Measurements from ENCODE around the gene SRD5A1.
A peak's percentile ranks its signal among the peaks of the same experiment; 100 is the strongest.

SRD5A1 gene

DNA sequence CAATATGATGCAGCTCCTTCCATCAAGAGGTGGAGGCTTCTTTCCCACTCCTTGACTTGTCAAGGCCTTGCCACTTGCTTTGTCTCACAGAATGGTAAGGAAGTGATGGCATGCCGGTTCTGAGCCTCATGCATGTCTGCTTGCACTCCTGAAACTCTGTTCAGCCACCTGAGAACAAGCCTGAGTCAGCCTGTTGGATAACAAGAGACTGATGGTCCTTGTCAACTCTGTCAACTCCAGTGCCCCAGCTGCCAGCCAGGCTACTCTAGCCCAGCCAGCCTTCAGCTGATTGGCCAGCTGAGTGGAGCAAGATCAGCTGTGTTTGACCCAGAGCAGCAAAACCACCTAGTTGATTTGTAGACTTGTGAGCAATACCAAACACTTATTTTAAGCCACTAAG lies 75.6 kb downstream of the SRD5A1 start:
- H3K9me3 ChIP-seq (ENCODE audit: control insufficient read depth, insufficient read depth, low read length), result no peaks in the 10 kb centered on the region
- peaks cover 19% of the 10 kb centered on the region for H3K27me3 ChIP-seq (ENCODE audit: control insufficient read depth, insufficient read depth, low read length)
- H3K9ac ChIP-seq (ENCODE audit: low read depth, low read length), result no peak overlapping the region
- no peak overlapping the region for H3K4me3 ChIP-seq (ENCODE audit: low read depth, low read length)
- no peaks in the 10 kb centered on the region for H3K36me3 ChIP-seq (ENCODE audit: control insufficient read depth, insufficient read depth, low read length)
- no peaks in the 10 kb centered on the region for H3K4me1 ChIP-seq (ENCODE audit: control insufficient read depth, insufficient read depth, low read length)

DNA sequence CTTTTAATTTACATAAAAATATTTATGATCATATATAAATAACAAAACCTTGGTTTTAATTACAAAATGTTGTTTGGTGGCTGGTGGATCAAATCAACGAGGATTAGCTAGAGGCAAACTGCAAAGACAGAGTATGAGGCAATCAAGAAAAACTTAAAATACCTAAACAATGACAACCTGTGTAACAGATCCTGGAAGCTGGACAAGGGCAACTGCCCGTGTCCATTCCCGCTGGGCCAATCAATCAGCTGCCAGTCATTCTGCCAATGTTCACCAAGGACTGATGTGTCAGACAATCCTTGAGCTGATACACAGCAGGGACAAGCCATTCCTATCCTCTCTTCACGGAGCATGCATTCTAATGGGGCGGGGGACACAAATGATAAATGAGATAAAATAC lies 76.8 kb downstream of the SRD5A1 start:
- Histone ChIP-seq H3K9me3 (ENCODE audit: control insufficient read depth, insufficient read depth, low read length) (no peaks in the 10 kb centered on the region), H3K36me3 (ENCODE audit: control insufficient read depth, insufficient read depth, low read length) (no peaks in the 10 kb centered on the region), H3K4me1 (ENCODE audit: control insufficient read depth, insufficient read depth, low read length) (no peaks in the 10 kb centered on the region), H3K27me3 (ENCODE audit: control insufficient read depth, insufficient read depth, low read length) (peaks cover 19% of the 10 kb centered on the region), H3K4me3 (ENCODE audit: low read depth, low read length) (no peak overlapping the region), H3K9ac (ENCODE audit: low read depth, low read length) (no peak overlapping the region)

GRCh38 chr5:6710551-6711318 lies 77.5 kb downstream of the SRD5A1 start:
- H3K9ac ChIP-seq (ENCODE audit: low read depth, low read length), result no peak overlapping the region
- no peaks in the 10 kb centered on the region for H3K36me3 ChIP-seq (ENCODE audit: control insufficient read depth, insufficient read depth, low read length)
- peaks cover 19% of the 10 kb centered on the region for H3K27me3 ChIP-seq (ENCODE audit: control insufficient read depth, insufficient read depth, low read length)
- H3K4me1 ChIP-seq (ENCODE audit: control insufficient read depth, insufficient read depth, low read length), result no peaks in the 10 kb centered on the region
- no peaks in the 10 kb centered on the region for H3K9me3 ChIP-seq (ENCODE audit: control insufficient read depth, insufficient read depth, low read length)
- no peak overlapping the region for H3K4me3 ChIP-seq (ENCODE audit: low read depth, low read length)

GRCh38 chr5:6711409-6712141 lies 78.3 kb downstream of the SRD5A1 start:
- Histone ChIP-seq H3K36me3 (ENCODE audit: control insufficient read depth, insufficient read depth, low read length) (peaks cover 4% of the 10 kb centered on the region), H3K4me1 (ENCODE audit: control insufficient read depth, insufficient read depth, low read length) (peaks cover 5% of the 10 kb centered on the region), H3K4me3 (ENCODE audit: low read depth, low read length) (peak overlapping the region; percentile 64), H3K27me3 (ENCODE audit: control insufficient read depth, insufficient read depth, low read length) (peaks cover 19% of the 10 kb centered on the region), H3K9me3 (ENCODE audit: control insufficient read depth, insufficient read depth, low read length) (no peaks in the 10 kb centered on the region), H3K9ac (ENCODE audit: low read depth, low read length) (peak overlapping the region; percentile 76)

- Histone ChIP-seq H3K36me3 (ENCODE audit: control insufficient read depth, insufficient read depth, low read length) (peaks cover 5% of the 10 kb centered on the region), H3K9ac (ENCODE audit: low read depth, low read length) (peak overlapping the region; percentile 76), H3K27me3 (ENCODE audit: control insufficient read depth, insufficient read depth, low read length) (peaks cover 19% of the 10 kb centered on the region), H3K4me3 (ENCODE audit: low read depth, low read length) (peak overlapping the region; percentile 64), H3K4me1 (ENCODE audit: control insufficient read depth, insufficient read depth, low read length) (peaks cover 11% of the 10 kb centered on the region), H3K9me3 (ENCODE audit: control insufficient read depth, insufficient read depth, low read length) (no peaks in the 10 kb centered on the region)
Observed at GRCh38 chr5:6712142-6712576, 78.9 kb downstream of the SRD5A1 start.

DNA sequence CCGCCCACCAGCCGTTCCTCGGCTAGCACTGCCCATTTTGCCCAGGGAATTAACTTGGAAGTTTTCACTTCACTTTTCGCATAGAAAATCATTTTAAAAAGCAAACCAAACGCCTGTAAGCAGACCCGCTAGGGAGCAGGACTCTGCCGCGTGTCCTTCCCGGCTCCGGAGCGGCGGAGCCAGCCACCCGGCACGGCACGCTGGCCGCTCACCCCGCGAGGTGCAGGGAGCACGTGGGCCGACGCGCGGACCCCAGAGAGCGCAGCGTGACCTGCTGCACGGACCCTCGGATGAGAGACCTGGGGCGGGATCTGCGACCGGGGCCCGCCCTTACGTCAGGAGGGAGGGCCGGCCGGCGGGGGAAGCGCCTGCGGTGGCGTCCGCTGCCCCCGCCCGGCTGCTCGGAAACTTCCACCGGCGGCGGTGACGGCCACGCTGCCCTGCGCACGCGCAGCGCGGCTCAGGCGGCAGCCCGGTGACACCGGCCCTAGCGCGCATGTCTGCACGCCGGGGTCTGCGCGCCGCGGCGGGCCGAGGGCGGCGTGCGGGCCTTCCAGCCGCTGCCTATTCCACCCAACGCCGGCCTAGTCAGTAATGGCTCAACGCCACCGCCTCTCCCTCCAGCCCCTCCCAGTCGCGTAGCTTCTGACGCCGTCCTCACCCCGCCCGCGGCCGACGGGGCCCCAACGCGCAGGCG lies 79.5 kb downstream of the SRD5A1 start:
- H3K4me3 ChIP-seq (ENCODE audit: low read depth, low read length), result peak overlapping the region; percentile 64
- H3K27me3 ChIP-seq (ENCODE audit: control insufficient read depth, insufficient read depth, low read length), result peaks cover 19% of the 10 kb centered on the region
- peak overlapping the region; percentile 76 for H3K9ac ChIP-seq (ENCODE audit: low read depth, low read length)
- peaks cover 5% of the 10 kb centered on the region for H3K36me3 ChIP-seq (ENCODE audit: control insufficient read depth, insufficient read depth, low read length)
- H3K9me3 ChIP-seq (ENCODE audit: control insufficient read depth, insufficient read depth, low read length), result no peaks in the 10 kb centered on the region
- peaks cover 11% of the 10 kb centered on the region for H3K4me1 ChIP-seq (ENCODE audit: control insufficient read depth, insufficient read depth, low read length)

GRCh38 chr5:6713274-6714225 lies 80.3 kb downstream of the SRD5A1 start, which contains the start of gene TENT4A:
Gene TENT4A, plus strand, starts transcription at chr5:6713432. Its CDS starts 552 bp downstream, at chr5:6713984.
- Histone ChIP-seq H3K9me3 (ENCODE audit: control insufficient read depth, insufficient read depth, low read length) (no peaks in the 10 kb centered on the region), H3K4me3 (ENCODE audit: low read depth, low read length) (peak within 1 kb of the TSS; percentile 64)

DNA sequence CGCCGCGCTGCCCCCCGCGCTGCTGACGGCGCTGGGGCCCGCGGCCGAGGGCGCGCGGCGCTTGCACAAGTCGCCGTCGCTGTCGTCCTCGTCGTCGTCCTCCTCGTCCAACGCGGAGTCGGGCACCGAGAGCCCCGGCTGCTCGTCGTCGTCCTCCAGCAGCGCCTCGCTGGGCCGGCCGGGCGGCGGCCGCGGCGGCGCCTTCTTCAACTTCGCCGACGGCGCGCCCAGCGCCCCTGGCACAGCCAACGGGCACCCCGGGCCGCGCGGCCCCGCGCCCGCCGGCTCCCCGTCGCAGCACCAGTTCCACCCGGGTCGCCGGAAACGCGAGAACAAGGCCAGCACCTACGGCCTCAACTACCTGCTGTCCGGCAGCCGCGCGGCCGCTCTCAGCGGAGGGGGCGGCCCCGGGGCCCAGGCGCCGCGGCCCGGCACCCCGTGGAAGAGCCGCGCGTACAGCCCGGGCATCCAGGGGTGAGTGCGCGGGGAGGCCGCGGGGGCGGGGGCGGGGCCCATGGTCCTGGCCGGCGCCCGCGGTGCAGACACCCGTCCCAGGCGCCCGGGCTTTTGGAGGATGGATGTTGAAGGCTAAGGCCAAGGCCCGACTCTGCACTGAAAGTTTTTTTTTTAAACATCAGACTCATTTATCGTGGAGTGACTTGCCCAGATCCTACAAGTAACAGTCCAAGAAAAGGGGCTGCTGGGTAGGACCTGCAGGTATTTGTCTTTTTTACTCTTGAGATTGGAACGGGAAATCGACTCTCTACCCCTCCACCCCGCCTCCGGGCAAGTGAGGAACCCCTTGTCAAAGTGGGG lies 81.2 kb downstream of the SRD5A1 start:
- Histone ChIP-seq H3K27me3 (ENCODE audit: control insufficient read depth, insufficient read depth, low read length) (peaks cover 19% of the 10 kb centered on the region), H3K4me1 (ENCODE audit: control insufficient read depth, insufficient read depth, low read length) (peaks cover 11% of the 10 kb centered on the region), H3K36me3 (ENCODE audit: control insufficient read depth, insufficient read depth, low read length) (peaks cover 5% of the 10 kb centered on the region), H3K9ac (ENCODE audit: low read depth, low read length) (no peak overlapping the region), H3K9me3 (ENCODE audit: control insufficient read depth, insufficient read depth, low read length) (no peaks in the 10 kb centered on the region), H3K4me3 (ENCODE audit: low read depth, low read length) (peak overlapping the region; percentile 58)

More at GRCh38 chr5:6713274-6714225, 80.3 kb downstream of the SRD5A1 start, which contains the start of gene TENT4A:
- Histone ChIP-seq H3K9ac (ENCODE audit: low read depth, low read length) (peak within 1 kb of the TSS; percentile 76), H3K36me3 (ENCODE audit: control insufficient read depth, insufficient read depth, low read length) (peaks cover 5% of the 10 kb centered on the region), H3K27me3 (ENCODE audit: control insufficient read depth, insufficient read depth, low read length) (peaks cover 19% of the 10 kb centered on the region), H3K4me1 (ENCODE audit: control insufficient read depth, insufficient read depth, low read length) (peaks cover 11% of the 10 kb centered on the region)

- no peaks in the 10 kb centered on the region for H3K9me3 ChIP-seq (ENCODE audit: control insufficient read depth, insufficient read depth, low read length)
- H3K4me1 ChIP-seq (ENCODE audit: control insufficient read depth, insufficient read depth, low read length), result peaks cover 11% of the 10 kb centered on the region
- H3K4me3 ChIP-seq (ENCODE audit: low read depth, low read length), result peak overlapping the region; percentile 58
- peaks cover 16% of the 10 kb centered on the region for H3K27me3 ChIP-seq (ENCODE audit: control insufficient read depth, insufficient read depth, low read length)
- peaks cover 5% of the 10 kb centered on the region for H3K36me3 ChIP-seq (ENCODE audit: control insufficient read depth, insufficient read depth, low read length)
- H3K9ac ChIP-seq (ENCODE audit: low read depth, low read length), result no peak overlapping the region
Observed at GRCh38 chr5:6715271-6715670, 82.0 kb downstream of the SRD5A1 start.

All from iPS-15b (cell line).